H9 (cell line): ENCODE measurements around the gene PCDH9. TPM values are rescaled to one million over a fixed set of nuclear protein-coding genes. Genes with fewer than 3 reads are reported as not detected.

Source experiments
- DNase-seq: peaks from one replicate; pipeline ENCODE4 v3.0.0-alpha.2; 2017
- H2AFZ ChIP-seq: one replicate; pipeline ENCODE4 v1.6.1; 2013; ENCODE audit warnings: mild to moderate bottlenecking, low read length, control low read depth, moderate library complexity
- H2AK5ac ChIP-seq: 2 replicates; pipeline ENCODE4 v1.6.1; 2013; ENCODE audit warnings: low read length, control low read depth, mixed read lengths; ENCODE audit not compliant: insufficient read length
- H2BK120ac ChIP-seq: one replicate; pipeline ENCODE4 v1.6.1; 2013; ENCODE audit warnings: low read depth, mild to moderate bottlenecking, low read length, control low read depth, inconsistent platforms; ENCODE audit not compliant: poor library complexity, severe bottlenecking
- H2BK12ac ChIP-seq: 2 replicates; pipeline ENCODE4 v1.6.1; 2013; ENCODE audit warnings: low read length, control low read depth, mixed read lengths, low read depth; ENCODE audit not compliant: insufficient read length
- H2BK15ac ChIP-seq: 2 replicates; pipeline ENCODE4 v1.6.1; 2013; ENCODE audit warnings: low read depth, low read length, control low read depth
- H2BK20ac ChIP-seq: one replicate; pipeline ENCODE4 v1.6.1; 2013; ENCODE audit warnings: low read depth, mild to moderate bottlenecking, low read length, control low read depth, inconsistent platforms; ENCODE audit not compliant: poor library complexity, severe bottlenecking
- H2BK5ac ChIP-seq: 2 replicates; pipeline ENCODE4 v1.6.1; 2013; ENCODE audit warnings: low read length, control low read depth, mixed read lengths; ENCODE audit not compliant: insufficient read length
- H3K14ac ChIP-seq: 2 replicates; pipeline ENCODE4 v1.6.1; 2013; ENCODE audit warnings: low read length, control low read depth; ENCODE audit not compliant: insufficient read depth
- H3K18ac ChIP-seq: 2 replicates; pipeline ENCODE4 v1.6.1; 2013; ENCODE audit warnings: low read depth, mild to moderate bottlenecking, mixed read lengths, low read length, control low read depth; ENCODE audit not compliant: insufficient read length
- H3K23ac ChIP-seq: 2 replicates; pipeline ENCODE4 v1.6.1; 2013; ENCODE audit warnings: low read length, control low read depth, mixed read lengths, low read depth; ENCODE audit not compliant: insufficient read length
- H3K23me2 ChIP-seq: 2 replicates; pipeline ENCODE4 v1.6.1; 2013; ENCODE audit warnings: low read depth, mild to moderate bottlenecking, mixed read lengths, low read length, control low read depth; ENCODE audit not compliant: insufficient read length, poor library complexity, severe bottlenecking
- H3K27ac ChIP-seq: 2 replicates; pipeline ENCODE4 v1.5.1; 2013; ENCODE audit warnings: low read length, control low read depth, mixed read lengths, low read depth; ENCODE audit not compliant: insufficient read length
- H3K27me3 ChIP-seq: 2 replicates; pipeline ENCODE4 v1.6.1; 2013; ENCODE audit warnings: low read length, control low read depth, inconsistent platforms; ENCODE audit not compliant: insufficient read depth
- H3K4ac ChIP-seq: 2 replicates; pipeline ENCODE4 v1.6.1; 2013; ENCODE audit warnings: low read depth, mild to moderate bottlenecking, control low read depth, inconsistent platforms, low read length, moderate library complexity
- H3K4me1 ChIP-seq: 2 replicates; pipeline ENCODE4 v1.6.1; 2013; ENCODE audit warnings: low read length, control low read depth, inconsistent platforms; ENCODE audit not compliant: insufficient read depth
- H3K4me2 ChIP-seq: 2 replicates; pipeline ENCODE4 v1.6.1; 2013; ENCODE audit warnings: low read length, control low read depth, mixed read lengths; ENCODE audit not compliant: insufficient read length, insufficient read depth
- H3K56ac ChIP-seq: 2 replicates; pipeline ENCODE4 v1.6.1; 2013; ENCODE audit warnings: low read depth, mild to moderate bottlenecking, mixed read lengths, low read length, control low read depth; ENCODE audit not compliant: insufficient read length
- H3K79me1 ChIP-seq: 2 replicates; pipeline ENCODE4 v1.6.1; 2013; ENCODE audit warnings: low read depth, mild to moderate bottlenecking, moderate library complexity, low read length, control low read depth, inconsistent platforms; ENCODE audit not compliant: insufficient read depth, poor library complexity, severe bottlenecking
- H3K79me2 ChIP-seq: 2 replicates; pipeline ENCODE4 v1.6.1; 2013; ENCODE audit warnings: low read length, control low read depth, inconsistent platforms; ENCODE audit not compliant: insufficient read depth
- H3K9ac ChIP-seq: 2 replicates; pipeline ENCODE4 v1.6.1; 2013; ENCODE audit warnings: low read length, control low read depth, mixed read lengths; ENCODE audit not compliant: insufficient read length; ENCODE audit errors: extremely low read depth
- H3K9me3 ChIP-seq: one replicate; pipeline ENCODE4 v1.6.1; 2013; ENCODE audit warnings: low read depth, low read length, inconsistent platforms; ENCODE audit not compliant: control insufficient read depth
- H3T11ph ChIP-seq: one replicate; pipeline ENCODE4 v1.6.1; 2013; ENCODE audit warnings: mild to moderate bottlenecking, low read length, control low read depth, inconsistent platforms
- H4K20me1 ChIP-seq: one replicate; pipeline ENCODE4 v1.6.1; 2013; ENCODE audit not compliant: control insufficient read depth, insufficient read length, insufficient read depth
- H4K5ac ChIP-seq: 2 replicates; pipeline ENCODE4 v1.6.1; 2013; ENCODE audit warnings: low read depth, mild to moderate bottlenecking, mixed read lengths, low read length, control low read depth; ENCODE audit not compliant: insufficient read length
- H4K8ac ChIP-seq: replicated peaks from 2 replicates; pipeline ENCODE4 v1.6.1; 2013; ENCODE audit warnings: low read length, control low read depth, mixed read lengths, low read depth; ENCODE audit not compliant: insufficient read length
- H4K91ac ChIP-seq: 2 replicates; pipeline ENCODE4 v1.6.1; 2013; ENCODE audit warnings: low read depth, mild to moderate bottlenecking, moderate library complexity, mixed read lengths, low read length, control low read depth; ENCODE audit not compliant: insufficient read length
- H3K27ac Mint-ChIP-seq, 3 experiments: 2 replicates in 2 of 3; 3 replicates in 1 of 3; pipeline ENCODE4 v1.8.0; 2020 to 2021; ENCODE audit warnings: mixed read lengths in 3 of 3, mild to moderate bottlenecking in 1 of 3, moderate library complexity in 1 of 3
- H3K27me3 Mint-ChIP-seq: 2 replicates; pipeline ENCODE4 v1.8.0; 2021; ENCODE audit warnings: low read depth, mild to moderate bottlenecking, moderate library complexity, mixed read lengths
- H3K36me3 Mint-ChIP-seq, 3 experiments: 2 replicates in 2 of 3; 3 replicates in 1 of 3; pipeline ENCODE4 v1.8.0; 2020 to 2021; ENCODE audit warnings: low read depth in 3 of 3, mixed read lengths in 3 of 3; ENCODE audit not compliant: insufficient read depth in 1 of 3
- H3K4me1 Mint-ChIP-seq, 2 experiments: 2 replicates each; pipeline ENCODE4 v1.8.0; 2020; ENCODE audit warnings: mixed read lengths in 2 of 2
- H3K4me3 Mint-ChIP-seq, 2 experiments: 2 replicates in 1 of 2; 3 replicates in 1 of 2; pipeline ENCODE4 v1.8.0; 2020 to 2021; ENCODE audit warnings: mild to moderate bottlenecking in 2 of 2, mixed read lengths in 2 of 2, moderate library complexity in 1 of 2
- H3K9me3 Mint-ChIP-seq, 2 experiments: 2 replicates in 1 of 2; 3 replicates in 1 of 2; pipeline ENCODE4 v1.8.0; 2020; ENCODE audit warnings: mild to moderate bottlenecking in 2 of 2, mixed read lengths in 2 of 2, moderate library complexity in 1 of 2
- CTCF ChIP-seq: fragments of 200-600 bp; sonication (generic); conservative IDR thresholded peaks from 3 replicates; pipeline ENCODE4 v1.8.0; 2021; ENCODE audit warnings: antibody characterized with exemption, mild to moderate bottlenecking
- WGBS: extraction: QIAGEN DNeasy Blood & Tissue Kit; methylation state at CpG from one replicate; pipeline ENCODE4 v1.1.7; 2013; ENCODE audit warnings: missing lambda C conversion rate, low lambda C conversion rate, mixed read lengths; ENCODE audit not compliant: insufficient read length; ENCODE audit errors: extremely low coverage; 5-methylcytosine and 5-hydroxymethylcytosine counted together
- total RNA-seq: library from RNA; stranded (reverse); gene quantifications from 2 replicates; pipeline ENCODE4 v1.2.1, GENCODE V29; 2021

Gene PCDH9
- total RNA-seq, 1 experiment from 2014 or later = 0.11 TPM

- no peak overlapping the region for H4K5ac ChIP-seq
- H2AK5ac ChIP-seq = no peak overlapping the region
- peaks cover 6 to 9% of the 10 kb centered on the region in 2 experiments for H3K4me1 Mint-ChIP-seq
- no peaks in the 10 kb centered on the region for H3K27me3 ChIP-seq
- no peaks in the 10 kb centered on the region for H4K20me1 ChIP-seq
- H3K36me3 Mint-ChIP-seq = no peaks in the 10 kb centered on the region; a peak in 1 of 7 replicates
- H3K18ac ChIP-seq = no peak overlapping the region
- H2BK12ac ChIP-seq = no peak overlapping the region
- no peak overlapping the region for H3K4ac ChIP-seq
- no peak overlapping the region for H4K8ac ChIP-seq
- H2BK20ac ChIP-seq = no peak overlapping the region
- no peak; the same call in 2 of the 3 replicates for TF ChIP-seq CTCF
- H2AFZ ChIP-seq = no peak overlapping the region
- no peak overlapping the region for H3K27ac Mint-ChIP-seq
- H3K79me1 ChIP-seq = no peaks in the 10 kb centered on the region
- no peak overlapping the region for H2BK120ac ChIP-seq
- no peak overlapping the region for H3K27ac ChIP-seq
- H3K9ac ChIP-seq = no peak overlapping the region
- no peaks in the 10 kb centered on the region for H3K9me3 Mint-ChIP-seq
- no peaks in the 10 kb centered on the region for H3K27me3 Mint-ChIP-seq
- H3K23me2 ChIP-seq = no peaks in the 10 kb centered on the region
- no peak overlapping the region for H4K91ac ChIP-seq
- no peak for DNase-seq
- H3K14ac ChIP-seq = no peak overlapping the region
- no peak overlapping the region for H3K56ac ChIP-seq
- H3K4me1 ChIP-seq = no peaks in the 10 kb centered on the region
- no peak overlapping the region for H3K4me3 Mint-ChIP-seq
- H3T11ph ChIP-seq = no peak overlapping the region
- H3K9me3 ChIP-seq = no peaks in the 10 kb centered on the region
- no peak overlapping the region for H2BK5ac ChIP-seq
- no CpG with 5 or more reads among the region's 9 CpGs for whole genome bisulfite sequencing
- no peak overlapping the region for H3K4me2 ChIP-seq
- no peaks in the 10 kb centered on the region for H3K79me2 ChIP-seq
- no peak overlapping the region for H2BK15ac ChIP-seq
- no peak overlapping the region for H3K23ac ChIP-seq
These were observed 235.5 kb downstream of the PCDH9 start for GRCh38 chr13:66994517-66995202.
